ENCODE measurements around the gene AP3D1. TPM values are rescaled to one million over a fixed set of nuclear protein-coding genes. Genes with fewer than 3 reads are reported as not detected.

AP3D1 gene
- total RNA-seq, 1 donor from 2014 or later: 146 TPM

GRCh38 chr19:2168619-2169424 is 17.5 kb upstream of the AP3D1 start:
- Mint-ChIP-seq H3K9me3 (no peaks in the 10 kb centered on the region), H3K4me3 (peak overlapping the region; percentile 87), H3K27me3 (ENCODE audit: low read depth) (no peaks in the 10 kb centered on the region), H3K4me1 (peaks cover 63% of the 10 kb centered on the region), H3K27ac (ENCODE audit: unreplicated experiment) (peak overlapping the region; percentile 67), H3K36me3 (ENCODE audit: low read depth) (no peaks in the 10 kb centered on the region)
- peak; percentile 58 for DNase-seq (ENCODE audit: low read depth, low spot score)
- TF ChIP-seq, protein P1, sequence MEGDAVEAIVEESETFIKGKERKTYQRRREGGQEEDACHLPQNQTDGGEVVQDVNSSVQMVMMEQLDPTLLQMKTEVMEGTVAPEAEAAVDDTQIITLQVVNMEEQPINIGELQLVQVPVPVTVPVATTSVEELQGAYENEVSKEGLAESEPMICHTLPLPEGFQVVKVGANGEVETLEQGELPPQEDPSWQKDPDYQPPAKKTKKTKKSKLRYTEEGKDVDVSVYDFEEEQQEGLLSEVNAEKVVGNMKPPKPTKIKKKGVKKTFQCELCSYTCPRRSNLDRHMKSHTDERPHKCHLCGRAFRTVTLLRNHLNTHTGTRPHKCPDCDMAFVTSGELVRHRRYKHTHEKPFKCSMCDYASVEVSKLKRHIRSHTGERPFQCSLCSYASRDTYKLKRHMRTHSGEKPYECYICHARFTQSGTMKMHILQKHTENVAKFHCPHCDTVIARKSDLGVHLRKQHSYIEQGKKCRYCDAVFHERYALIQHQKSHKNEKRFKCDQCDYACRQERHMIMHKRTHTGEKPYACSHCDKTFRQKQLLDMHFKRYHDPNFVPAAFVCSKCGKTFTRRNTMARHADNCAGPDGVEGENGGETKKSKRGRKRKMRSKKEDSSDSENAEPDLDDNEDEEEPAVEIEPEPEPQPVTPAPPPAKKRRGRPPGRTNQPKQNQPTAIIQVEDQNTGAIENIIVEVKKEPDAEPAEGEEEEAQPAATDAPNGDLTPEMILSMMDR (conservative IDR thresholded peaks at IDR 0.05): no peak

DNA sequence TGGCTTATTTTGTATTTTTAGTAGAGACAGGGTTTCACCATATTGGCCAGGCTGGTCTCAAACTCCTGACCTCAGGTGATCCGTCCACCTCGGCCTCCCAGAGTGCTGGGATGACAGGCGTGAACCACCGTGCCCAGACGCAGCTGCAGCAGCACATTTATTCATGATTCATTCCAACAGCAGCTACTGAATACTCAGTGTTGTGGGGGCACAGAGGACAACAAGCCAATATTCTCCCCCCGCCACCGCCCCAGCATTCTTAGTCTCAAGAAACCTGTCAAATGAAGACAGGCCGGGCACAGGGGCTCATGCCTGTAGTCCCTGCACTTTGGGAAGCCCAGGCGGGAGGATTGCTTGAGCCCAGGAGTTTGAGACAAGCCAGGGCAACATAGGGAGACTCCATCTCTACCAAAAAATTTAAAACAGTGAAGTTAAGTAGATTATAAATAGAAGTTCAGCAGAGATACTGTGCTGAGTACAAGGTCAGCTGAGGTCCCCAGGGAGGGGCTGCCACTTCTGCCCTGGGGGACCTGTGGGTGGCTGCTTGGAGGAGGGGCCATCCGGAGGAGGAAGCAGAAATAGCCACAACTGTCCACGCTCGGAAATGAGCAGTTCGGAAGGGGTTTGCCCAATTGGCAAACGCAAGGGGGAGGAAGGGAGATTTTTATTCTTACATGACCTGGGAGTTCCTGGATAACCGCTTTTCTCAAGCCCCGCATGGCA is 16.7 kb upstream of the AP3D1 start:
- Mint-ChIP-seq H3K36me3 (ENCODE audit: low read depth) (no peaks in the 10 kb centered on the region), H3K27ac (ENCODE audit: unreplicated experiment) (peak overlapping the region; percentile 88), H3K27me3 (ENCODE audit: low read depth) (no peaks in the 10 kb centered on the region), H3K4me1 (peaks cover 57% of the 10 kb centered on the region), H3K4me3 (peak overlapping the region; percentile 87), H3K9me3 (no peaks in the 10 kb centered on the region)
- TF ChIP-seq, protein P1 (conservative IDR thresholded peaks at IDR 0.05): no peak
- DNase-seq (ENCODE audit: low read depth, low spot score): no peak

GRCh38 chr19:2166741-2167738 is 15.7 kb upstream of the AP3D1 start:
- TF ChIP-seq, protein P1 (conservative IDR thresholded peaks at IDR 0.05): no peak
- Mint-ChIP-seq H3K27ac (ENCODE audit: unreplicated experiment) (no peak overlapping the region), H3K9me3 (no peaks in the 10 kb centered on the region), H3K4me3 (peak overlapping the region; percentile 87), H3K4me1 (peaks cover 53% of the 10 kb centered on the region), H3K36me3 (ENCODE audit: low read depth) (no peaks in the 10 kb centered on the region), H3K27me3 (ENCODE audit: low read depth) (no peaks in the 10 kb centered on the region)
- DNase-seq (ENCODE audit: low read depth, low spot score): no peak

DNA sequence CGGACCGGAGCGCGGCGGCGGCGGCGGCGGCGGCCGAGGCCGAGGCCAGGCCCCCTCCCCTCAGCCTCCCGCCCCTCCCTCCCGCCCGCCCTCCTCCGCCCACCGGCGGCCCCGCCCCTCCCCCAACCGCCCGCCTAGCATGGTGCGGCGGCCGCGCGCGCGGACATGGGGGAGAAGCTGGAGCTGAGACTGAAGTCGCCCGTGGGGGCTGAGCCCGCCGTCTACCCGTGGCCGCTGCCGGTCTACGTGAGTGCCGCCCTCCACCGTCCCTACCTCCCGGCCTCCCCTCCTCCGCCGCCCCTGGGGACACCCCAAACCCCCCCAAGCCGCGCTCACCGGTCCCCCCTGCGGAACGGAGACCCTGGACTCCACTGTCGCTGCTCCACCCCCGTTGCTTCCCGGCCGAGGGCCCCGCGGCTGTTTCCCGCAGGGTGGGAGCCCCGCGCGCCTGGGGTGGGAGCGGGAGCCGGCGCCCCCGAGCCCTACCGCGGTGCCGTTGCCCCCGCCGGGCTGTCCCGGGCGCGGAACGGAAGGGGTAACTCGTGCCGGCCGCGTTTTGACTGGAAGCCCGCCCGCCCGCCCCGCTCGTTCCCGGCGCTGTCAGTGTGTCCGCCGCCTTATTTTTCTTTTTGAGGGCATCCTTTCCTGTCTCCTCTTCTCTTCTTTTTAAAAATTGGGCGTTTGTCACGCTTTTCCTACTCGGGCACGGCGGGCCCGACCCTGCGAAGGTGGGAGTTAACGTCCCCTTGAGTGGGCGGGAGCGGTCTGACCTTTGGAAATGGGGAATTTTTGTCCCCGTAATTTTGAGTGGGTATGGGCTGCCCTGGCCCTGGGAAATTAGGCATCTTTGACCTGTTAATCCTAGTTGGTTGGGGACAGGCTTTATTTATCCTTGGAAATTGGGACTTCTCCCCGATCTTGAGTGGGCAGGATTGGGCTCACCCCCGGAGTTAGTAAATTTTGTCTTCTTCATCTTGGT is 12.9 kb upstream of the AP3D1 start:
- H3K9me3 Mint-ChIP-seq: no peaks in the 10 kb centered on the region
- peak overlapping the region; percentile 98 for H3K4me3 Mint-ChIP-seq
- no peaks in the 10 kb centered on the region for H3K27me3 Mint-ChIP-seq (ENCODE audit: low read depth)
- no peaks in the 10 kb centered on the region for H3K36me3 Mint-ChIP-seq (ENCODE audit: low read depth)
- peaks cover 31% of the 10 kb centered on the region for H3K4me1 Mint-ChIP-seq
- DNase-seq (ENCODE audit: low read depth, low spot score): peak; percentile 28
- H3K27ac Mint-ChIP-seq (ENCODE audit: unreplicated experiment): peak overlapping the region; percentile 94
- TF ChIP-seq, protein P1 (conservative IDR thresholded peaks at IDR 0.05): no peak

Measured in neural crest cell (in vitro differentiated cells).